Posterior vena cava (tissue), 2 donors: ENCODE results near the gene TSPAN31. TPM values are rescaled to one million over a fixed set of nuclear protein-coding genes. Genes with fewer than 3 reads are reported as not detected.

Experiments used
- DNase-seq: peaks from one replicate; pipeline ENCODE4 v3.0.0-alpha.2; 2020; ENCODE audit warnings: low spot score
- intact Hi-C, 2 donors: fragments of 100-400 bp; cut with DNase I; formaldehyde crosslinking; loops; one replicate each; pipeline versions ENCODE4 v1.14.1 to v1.14.2; 2022 to 2023
- total RNA-seq, 2 donors: library from RNA; stranded (reverse); fragmentation: NEBNext Ultra II Directional; extraction: Animal tissue kit (Norgen Biotek cat#: 25700); gene quantifications; one replicate each; pipeline ENCODE4 v1.2.1, GENCODE V29; 2021
- donor health status: DM: yes; HTN: yes; CAD: no.
- donor health status: DM: yes; HTN: yes; CAD: no.

Gene TSPAN31
- total RNA-seq, 2 donors from 2014 or later, result 20.1 to 26.3 TPM

DNA sequence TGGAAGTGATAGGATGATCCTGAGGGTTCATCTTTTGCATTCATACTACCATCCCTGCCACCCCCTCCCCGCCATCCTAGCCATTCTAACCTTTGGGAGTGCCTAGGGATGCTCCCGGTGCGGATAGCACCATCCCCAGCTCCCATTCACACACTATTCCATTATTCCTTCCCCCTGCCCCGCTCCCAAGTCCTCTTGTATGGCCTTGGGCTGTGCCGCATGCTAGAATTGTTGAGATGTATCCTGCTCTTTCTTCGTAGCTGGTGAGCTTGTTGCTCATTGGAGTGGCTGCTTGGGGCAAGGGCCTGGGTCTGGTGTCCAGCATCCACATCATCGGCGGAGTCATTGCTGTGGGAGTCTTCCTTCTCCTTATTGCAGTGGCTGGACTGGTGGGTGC, 644 bp downstream of the TSPAN31 start:
- intact Hi-C loops, result no loop called here
- peak; percentile 40 for DNase-seq

DNA sequence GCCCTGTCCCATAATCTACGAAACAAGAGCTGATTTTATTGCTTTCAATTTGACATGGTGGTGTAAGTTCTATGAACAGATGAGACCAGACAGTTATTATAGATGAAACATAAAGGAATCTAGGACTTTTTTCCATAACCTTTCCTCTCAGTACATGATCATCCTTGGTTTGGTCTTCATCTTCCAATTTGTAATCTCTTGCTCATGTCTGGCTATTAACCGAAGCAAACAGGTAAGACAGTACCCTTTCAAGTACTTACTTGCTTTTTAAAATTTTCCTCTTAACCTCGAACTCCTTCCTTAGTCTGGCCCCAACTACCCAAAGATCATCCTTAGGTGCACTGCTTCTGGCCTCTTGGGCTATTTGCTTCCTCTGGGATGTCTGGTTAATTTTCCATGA, 1.2 kb downstream of the TSPAN31 start:
- no peak for DNase-seq
- intact Hi-C loops, result no loop called here

DNA sequence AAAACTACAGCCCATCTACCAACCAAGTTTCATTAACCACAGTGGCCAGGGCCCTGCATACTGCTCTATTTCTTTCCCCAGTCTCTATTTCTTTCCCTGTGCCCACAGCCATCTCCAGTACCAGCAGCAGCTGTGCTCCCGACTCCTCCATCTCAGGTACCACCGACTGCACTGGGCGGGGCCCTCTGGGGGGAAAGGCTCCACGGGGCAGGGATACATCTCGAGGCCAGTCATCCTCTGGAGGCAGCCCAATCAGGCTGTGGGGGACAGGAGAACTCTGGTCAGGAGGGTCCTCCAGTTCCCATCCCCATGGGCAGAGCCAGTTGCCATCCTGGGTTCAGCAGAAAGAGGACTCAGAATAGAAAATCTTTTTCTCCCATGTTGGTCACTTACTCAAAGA, 4.2 kb downstream of the TSPAN31 start:
- intact Hi-C loops, result no loop called here
- DNase-seq, result no peak

DNA sequence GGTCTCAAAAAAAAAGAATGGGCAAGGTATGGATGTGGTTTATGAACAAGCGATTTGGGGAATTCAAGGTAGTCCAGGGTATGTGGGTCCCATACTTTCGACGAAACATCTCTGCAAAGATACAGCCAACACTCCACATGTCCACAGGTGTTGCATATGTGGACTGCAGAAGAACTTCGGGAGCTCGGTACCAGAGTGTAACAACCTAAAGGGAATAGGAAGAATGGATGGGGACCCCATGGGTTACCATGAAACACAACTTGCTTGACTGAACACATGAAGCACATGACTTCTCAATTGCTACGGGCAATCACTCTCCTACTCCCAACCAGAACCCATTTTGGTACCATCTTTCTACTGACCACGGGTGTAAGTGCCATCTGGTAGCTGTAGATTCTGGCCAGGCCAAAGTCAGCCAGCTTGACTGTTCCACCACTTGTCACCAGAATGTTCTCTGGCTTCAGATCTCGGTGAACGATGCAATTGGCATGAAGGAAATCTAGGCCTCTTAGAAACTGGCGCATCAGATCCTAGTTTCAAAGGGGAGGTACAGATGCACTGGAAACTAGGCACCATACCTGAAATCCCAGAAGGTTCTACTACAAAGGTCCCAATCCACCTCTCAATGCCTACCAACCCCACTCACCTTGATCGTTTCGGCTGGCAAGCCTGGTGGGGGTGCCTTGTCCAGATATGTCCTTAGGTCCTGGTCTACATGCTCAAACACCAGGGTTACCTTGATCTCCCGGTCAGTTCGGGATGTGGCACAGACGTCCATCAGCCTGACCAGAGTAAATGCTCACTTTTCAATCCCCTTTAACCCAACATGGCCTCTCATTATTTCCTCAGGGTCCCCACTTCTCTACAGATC, 6.0 kb downstream of the TSPAN31 start:
- DNase-seq, result no peak

DNA sequence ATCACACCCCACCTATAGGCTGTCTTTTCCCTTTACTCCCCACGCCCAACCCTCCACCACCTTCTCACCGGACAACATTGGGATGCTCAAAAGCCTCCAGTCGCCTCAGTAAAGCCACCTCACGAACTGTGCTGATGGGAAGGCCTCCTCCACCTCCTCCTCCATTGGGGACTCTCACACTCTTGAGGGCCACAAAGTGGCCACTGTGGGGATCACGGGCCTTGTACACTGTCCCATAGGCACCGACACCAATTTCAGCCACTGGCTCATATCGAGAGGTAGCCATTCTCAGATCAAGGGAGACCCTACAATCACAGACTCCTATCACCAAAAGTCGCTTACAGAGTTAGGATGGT, 6.6 kb downstream of the TSPAN31 start:
- DNase-seq, result no peak
- intact Hi-C loops, result no loop called here

More for the DNA sequence above, 6.0 kb downstream of the TSPAN31 start:
- intact Hi-C loops, result no loop called here

DNA sequence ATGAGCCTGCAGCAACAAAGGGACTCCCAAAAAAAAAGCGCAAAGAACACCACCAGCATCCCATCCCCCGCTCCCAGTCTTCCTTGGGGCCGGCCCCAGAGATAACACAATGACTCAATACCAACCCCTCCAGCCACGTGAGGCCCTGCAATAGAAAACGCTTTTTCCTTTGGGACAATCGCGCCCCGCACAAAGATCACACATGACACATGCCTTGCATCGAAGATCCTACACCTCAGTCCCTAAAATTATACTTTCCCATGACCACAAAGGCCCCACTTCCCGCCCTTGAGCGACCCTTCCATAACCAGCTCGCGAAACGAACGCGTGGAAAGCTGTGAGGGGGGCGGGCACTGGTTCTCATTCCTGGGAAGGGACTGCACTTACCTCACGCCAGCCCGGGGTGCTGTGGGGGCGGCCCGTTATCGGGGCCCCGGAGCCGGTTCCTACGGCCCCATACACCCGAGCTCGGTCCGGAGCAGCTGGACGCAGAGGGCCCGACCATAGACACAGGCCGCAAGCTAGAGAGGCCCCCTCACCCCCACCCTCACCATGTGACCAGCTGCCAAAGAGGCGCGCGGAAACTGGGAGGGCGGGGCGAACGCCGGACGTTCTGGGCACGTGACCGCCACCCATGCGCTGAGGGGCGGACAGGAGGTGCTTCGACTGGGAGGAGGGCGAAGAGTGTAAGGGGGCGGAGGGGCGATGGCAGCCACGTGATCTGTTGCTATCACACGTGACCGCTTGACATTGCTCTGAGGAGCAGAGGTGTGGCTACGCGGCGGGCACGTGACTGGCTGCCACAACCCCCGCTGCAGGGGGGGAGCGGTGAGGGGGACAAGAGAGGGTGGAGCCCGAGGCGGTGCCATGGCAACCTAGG, 7.2 kb downstream of the TSPAN31 start, which contains the start of gene CDK4:
Gene CDK4 (minus strand): TSS at position 523 of the 880 bp plus-strand sequence. CDS start 593 bp downstream, outside the sequence.
- DNase-seq, result peak; percentile 100
- intact Hi-C loops, result no loop called here

DNA sequence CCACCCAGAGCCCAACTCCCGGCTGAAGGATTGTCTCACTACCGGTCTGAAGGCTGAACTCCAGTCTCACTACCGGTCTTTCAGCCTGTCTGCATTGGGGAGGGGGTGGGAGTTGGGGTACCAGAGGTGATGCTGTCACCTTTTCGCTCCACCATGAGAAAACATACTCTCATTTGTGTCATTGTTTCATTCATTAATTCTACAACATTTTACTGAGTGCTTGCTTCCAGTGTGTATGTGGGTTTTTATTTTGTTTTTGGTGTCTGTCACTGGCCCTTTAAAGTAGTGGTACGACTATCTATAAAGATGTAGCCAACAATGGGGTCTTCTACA, 7.8 kb downstream of the TSPAN31 start:
- intact Hi-C loops, result no loop called here
- no peak for DNase-seq

DNA sequence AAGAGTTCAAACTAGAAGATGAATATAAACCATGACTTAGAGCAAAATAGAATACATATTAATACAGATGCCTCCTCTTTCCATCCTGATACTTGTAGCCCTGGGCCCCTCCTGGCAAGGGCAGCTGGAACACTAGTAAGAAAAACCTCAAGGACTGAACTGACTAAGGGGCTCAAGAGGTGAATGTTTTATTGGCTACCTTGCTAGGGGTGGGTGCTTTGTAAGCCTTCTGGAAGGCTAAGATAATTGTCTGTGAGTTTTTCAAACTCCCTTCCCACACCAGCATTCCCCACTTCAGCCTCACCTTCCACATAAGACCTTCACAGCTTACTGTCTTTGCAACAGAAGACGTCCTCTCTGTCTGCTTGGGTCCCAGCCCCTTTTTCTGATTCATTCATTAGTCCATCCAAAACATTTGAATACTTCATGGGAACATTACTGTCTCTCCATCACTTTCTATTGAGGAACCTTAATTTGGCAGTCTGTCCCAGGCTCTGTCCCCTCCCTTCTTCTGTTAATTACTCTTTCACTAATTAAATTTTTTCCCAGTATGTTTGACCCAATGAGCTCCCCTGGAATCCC, 9.0 kb downstream of the TSPAN31 start:
- intact Hi-C loops, result loop anchor here in 1 of 2 donors (1.0 kb wide), 1 partner anchor 142 kb away; no protein-coding TSS in a partner anchor

DNA sequence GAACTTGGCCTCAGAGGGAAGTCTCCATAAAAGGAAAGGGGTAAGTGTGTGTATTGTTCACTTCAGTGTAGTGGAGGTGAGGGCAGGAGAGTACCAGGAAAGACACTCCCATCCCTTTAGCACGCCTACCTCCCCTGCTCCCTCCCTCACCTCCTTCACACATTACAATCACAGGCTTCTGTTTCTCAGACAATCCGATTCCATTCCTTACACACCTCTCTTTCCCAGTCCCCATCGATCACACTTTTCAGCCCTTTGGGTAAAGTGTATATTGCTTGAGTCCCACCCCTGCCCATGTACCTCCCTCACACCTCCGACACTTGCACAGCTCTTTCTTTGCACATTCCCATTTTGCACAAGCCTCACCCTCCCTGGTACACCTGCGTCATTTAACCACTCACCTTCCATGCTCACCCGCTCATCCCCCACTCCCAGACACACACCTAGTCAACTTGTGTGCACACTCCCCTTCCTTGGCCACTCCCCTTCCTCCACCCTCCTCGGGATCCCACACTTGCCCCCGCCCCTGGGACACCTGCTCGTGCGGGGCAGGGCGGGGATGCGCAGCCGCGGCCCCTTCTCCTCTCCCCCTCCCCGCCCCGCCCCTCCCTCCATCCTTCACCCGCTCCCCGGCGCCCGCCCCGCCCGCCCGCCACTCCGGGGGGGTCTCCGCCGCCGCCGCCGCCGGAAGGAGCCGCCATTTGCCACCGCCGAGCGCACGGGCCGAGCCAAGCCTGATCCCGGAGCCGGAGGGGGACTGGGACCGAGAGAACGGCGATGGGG, 9.8 kb downstream of the TSPAN31 start, which contains the start of gene MARCHF9:
Gene MARCHF9 (plus strand): TSS at position 693 of the 783 bp plus-strand sequence. CDS start 426 bp downstream, outside the sequence.
- intact Hi-C loops, result loop anchor here in 1 of 2 donors (1.0 kb wide), 1 partner anchor 142 kb away; no protein-coding TSS in a partner anchor
- DNase-seq, result no peak

More for the DNA sequence above, 9.0 kb downstream of the TSPAN31 start:
- DNase-seq, result no peak

DNA sequence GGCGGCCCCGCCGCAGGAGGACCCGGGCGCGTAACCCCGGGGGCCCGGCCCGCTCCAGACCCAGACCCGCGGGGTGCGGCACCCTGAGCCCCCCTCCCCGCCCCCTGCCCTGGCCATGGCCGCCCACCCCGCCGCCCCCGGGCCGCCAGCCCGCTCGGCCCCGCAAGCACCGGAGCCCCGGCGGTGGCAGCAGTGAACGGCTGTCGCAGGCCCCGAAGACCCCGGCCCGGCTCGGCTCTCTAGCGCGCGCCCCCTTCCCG, 10.3 kb downstream of the TSPAN31 start:
- intact Hi-C loops, result no loop called here

DNA sequence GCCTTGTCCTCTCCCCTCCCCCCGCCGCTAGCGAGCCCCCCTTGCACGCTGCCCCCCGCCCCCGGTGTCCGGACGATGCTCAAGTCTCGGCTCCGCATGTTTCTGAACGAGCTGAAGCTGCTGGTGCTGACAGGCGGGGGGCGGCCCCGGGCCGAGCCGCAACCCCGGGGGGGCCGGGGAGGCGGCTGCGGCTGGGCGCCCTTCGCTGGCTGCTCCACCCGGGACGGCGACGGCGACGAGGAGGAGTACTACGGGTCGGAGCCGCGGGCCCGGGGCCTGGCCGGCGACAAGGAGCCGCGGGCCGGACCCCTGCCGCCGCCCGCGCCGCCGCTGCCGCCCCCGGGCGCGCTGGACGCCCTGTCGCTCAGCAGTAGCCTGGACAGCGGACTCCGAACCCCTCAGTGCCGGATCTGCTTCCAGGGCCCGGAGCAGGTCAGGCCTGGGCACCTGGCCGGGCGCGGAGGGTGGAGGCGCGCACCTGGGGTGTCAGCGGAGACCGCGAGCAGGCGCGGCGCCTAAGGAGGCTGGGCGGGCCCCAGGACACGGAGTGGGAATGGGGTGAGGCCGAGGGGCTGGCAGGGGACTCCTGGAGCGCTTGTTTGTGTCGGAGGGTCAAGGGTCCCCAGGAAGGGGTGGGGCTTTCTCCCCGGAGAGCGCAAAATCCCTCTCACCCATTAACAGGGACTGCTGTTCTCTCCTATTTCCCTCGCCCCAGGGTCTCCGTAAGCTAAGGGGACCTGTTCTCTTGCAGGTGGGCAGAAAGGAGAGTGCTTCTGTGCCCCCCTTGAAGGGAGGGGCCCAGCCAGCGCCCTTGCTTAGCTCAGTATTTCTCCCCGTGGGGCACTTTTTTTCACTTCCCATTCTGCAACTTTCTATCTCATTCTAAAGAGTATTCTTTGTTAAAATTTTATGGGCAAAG, 10.9 kb downstream of the TSPAN31 start:
- intact Hi-C loops, result no loop called here
- DNase-seq, result no peak

More for the DNA sequence above, 10.3 kb downstream of the TSPAN31 start:
- no peak for DNase-seq

DNA sequence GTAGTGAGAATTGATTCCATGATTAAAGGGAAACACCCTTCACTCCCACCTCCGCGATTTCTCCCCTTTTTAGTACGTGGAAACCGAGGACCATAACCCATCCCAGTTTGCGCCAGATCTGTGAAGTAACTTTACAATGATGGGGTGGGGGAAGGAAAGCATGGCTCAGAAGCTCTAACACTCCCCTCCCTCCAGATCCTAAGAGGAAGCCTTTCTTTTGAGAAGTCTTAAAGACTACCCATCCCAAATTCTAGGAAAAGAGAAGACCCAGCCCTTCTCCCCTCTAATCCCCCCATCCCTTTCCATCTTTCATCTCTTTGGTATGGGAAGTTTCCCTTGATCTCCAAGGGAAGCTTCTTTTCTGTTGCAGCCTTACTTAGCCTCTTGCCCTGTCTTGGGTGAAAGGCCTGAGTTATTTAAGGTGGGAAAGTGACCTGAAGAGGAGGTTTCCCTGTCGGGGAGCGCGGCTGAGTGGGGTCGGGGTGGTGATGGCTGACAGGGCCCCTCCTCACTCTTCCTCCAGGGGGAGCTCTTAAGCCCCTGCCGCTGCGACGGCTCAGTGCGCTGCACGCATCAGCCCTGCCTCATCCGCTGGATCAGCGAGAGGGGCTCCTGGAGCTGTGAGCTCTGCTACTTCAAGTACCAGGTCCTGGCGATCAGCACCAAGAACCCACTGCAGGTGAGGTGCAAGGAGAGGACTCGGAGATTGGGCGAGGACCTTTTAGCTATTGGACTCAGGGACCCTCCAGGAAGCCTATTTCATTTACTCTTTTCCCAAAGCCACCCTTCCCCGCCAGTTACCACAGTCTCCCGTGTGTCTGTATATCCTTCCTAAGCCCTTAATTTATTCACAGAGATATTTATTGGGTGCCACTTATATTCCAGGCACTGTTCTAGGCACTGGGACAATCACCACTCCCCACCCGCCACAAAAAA, 11.8 kb downstream of the TSPAN31 start:
- intact Hi-C loops, result no loop called here
- DNase-seq, result no peak

DNA sequence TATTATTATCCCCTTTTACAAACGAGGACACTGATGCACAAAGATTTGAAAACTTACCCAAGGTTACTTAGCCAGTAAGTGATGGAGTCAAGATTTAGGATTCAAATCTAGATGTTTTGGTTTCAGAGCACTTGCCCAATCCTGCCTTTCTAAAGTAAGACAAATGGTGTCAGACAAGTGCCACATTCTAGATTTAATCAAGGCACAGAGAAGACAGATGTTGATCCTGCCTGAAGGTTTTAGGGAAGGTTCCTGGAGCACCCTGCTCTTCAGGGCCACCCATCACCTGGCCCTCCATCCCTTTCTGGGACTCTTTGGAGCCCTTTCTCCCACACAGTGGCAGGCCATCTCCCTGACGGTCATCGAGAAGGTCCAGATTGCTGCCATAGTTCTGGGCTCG, 12.9 kb downstream of the TSPAN31 start:
- intact Hi-C loops, result no loop called here
- no peak for DNase-seq

DNA sequence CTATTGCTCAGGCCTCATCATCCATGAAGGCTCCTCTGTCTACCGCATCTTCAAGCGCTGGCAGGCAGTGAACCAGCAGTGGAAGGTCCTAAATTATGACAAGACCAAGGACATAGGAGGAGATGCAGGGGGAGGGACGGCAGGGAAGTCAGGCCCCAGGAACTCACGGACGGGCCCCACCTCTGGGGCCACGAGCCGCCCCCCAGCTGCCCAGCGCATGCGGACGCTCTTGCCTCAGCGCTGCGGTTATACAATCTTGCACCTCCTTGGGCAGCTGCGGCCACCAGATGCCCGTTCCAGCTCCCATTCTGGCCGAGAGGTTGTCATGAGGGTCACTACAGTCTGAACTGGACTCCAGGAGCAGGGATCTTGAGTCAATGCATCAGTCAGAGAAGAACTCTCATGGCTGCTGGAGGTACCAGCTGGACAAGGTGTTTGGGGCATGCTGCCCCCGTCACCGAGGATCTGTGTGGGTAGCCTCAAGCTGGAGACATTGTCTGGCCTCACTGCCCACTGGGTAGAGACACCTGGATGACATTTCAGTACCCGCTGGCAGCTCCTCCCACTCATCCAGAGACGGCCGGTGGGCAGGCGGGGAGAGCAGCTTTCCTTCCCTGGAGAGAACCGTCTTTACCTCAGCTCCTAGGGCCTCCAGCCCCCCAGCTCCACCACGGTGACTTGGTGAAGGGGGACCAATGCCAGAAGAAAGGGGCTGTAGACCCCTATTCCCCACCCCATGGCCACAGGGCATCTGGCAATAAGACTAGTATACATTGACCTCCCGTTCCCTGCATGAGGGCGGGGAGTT, 13.9 kb downstream of the TSPAN31 start:
- DNase-seq, result no peak
- intact Hi-C loops, result no loop called here

DNA sequence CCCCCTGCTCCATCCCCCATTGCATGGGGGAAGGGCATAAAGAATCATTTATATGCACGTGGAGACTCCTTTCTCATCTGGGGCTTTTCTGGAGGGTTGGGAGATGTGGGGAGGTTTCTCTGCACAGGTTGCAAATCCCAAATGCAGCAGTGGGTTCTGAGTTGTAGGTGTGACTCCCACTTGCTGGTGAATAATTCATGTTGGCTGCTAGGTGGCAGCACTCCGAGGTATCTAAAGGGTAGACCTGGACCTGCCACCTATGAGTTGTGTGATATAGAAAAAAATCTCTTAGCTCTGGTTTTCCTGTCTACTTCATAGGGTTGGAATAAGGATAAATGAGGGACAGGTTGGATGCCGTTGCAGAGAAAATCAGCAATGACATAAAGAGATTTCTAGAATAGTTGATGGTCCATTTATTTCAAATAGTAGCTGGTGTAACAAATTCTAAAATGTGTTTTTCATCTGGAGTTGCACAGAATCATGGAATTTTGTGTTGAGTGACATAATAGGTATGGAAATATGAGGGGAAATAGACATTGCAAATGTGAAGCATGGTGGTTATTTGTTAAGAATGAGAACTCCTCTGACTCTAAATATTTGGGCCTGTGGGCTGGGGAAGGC, 14.6 kb downstream of the TSPAN31 start:
- intact Hi-C loops, result no loop called here
- DNase-seq, result no peak
